ENCODE data around the gene PIGO. TPM values are rescaled to one million over a fixed set of nuclear protein-coding genes. Genes with fewer than 3 reads are reported as not detected.

PIGO gene
- total and polyA plus RNA-seq, 8 donors: 4.3 to 26.2 (median 15.0) TPM

DNA sequence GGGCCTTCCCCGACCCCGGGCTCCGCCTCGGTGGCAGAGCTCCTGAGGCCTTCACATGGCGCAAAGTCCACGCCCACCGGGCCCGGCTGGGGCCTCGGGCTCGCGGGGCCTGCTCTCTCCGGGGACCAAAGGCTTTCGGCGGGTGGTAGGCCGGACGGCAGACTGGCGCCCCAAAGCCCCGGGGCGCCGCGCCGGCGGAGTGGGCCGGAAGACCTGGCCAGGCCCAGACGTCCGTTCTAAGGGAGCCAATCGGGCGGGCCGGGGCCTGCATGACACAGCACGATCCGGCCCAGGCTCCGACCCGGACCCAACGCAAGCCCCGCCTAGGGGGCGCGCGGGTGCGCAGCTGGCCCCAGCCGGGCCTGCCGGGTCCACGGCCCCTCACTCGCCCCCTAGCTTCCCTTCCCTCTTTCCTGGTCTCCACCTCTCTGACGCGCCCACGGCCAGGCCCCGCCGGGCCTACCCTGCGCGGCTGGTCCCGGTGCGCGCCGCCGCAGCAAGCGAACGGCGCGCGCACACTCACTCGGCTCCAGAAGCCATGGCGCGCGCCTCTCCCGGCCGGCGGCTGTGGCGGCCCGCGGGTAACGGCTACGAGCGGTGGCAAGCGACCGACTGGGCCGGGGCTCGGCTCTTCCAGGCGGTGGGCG is 24.5 kb downstream of the PIGO start:
- Histone ChIP-seq H3K36me3 (peaks cover 11 to 47% (median 37%) of the 10 kb centered on the region in 4 donors), H3K9me3 (no peaks in the 10 kb centered on the region), H3K4me3 (peak overlapping the region; percentile 73 to 100 (median 94)), H3K27me3 (no peaks in the 10 kb centered on the region), H3K4me1 (peaks cover 26 to 51% (median 47%) of the 10 kb centered on the region in 4 donors), H3K27ac (peak overlapping the region; percentile 98 to 100 (median 100))
- TF ChIP-seq EP300 (IDR thresholded peaks at IDR 0.05): no peak
- peak in 2 of 3 donors; percentile 70 to 79 for TF ChIP-seq POLR2AphosphoS5 (IDR thresholded peaks at IDR 0.05)
- TF ChIP-seq, protein P1, sequence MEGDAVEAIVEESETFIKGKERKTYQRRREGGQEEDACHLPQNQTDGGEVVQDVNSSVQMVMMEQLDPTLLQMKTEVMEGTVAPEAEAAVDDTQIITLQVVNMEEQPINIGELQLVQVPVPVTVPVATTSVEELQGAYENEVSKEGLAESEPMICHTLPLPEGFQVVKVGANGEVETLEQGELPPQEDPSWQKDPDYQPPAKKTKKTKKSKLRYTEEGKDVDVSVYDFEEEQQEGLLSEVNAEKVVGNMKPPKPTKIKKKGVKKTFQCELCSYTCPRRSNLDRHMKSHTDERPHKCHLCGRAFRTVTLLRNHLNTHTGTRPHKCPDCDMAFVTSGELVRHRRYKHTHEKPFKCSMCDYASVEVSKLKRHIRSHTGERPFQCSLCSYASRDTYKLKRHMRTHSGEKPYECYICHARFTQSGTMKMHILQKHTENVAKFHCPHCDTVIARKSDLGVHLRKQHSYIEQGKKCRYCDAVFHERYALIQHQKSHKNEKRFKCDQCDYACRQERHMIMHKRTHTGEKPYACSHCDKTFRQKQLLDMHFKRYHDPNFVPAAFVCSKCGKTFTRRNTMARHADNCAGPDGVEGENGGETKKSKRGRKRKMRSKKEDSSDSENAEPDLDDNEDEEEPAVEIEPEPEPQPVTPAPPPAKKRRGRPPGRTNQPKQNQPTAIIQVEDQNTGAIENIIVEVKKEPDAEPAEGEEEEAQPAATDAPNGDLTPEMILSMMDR (IDR thresholded peaks at IDR 0.05): peak in 2 of 7 experiments; percentile 18 to 55
- WGBS, 5 donors: 0 to 1% (median 0%) methylated on average over 19 to 79 of the region's 79 CpGs
- intact Hi-C loops (cut with DNase I; ENCODE audit: low total_unique reads): no loop called here
- DNase-seq: peak; percentile 87 to 94

DNA sequence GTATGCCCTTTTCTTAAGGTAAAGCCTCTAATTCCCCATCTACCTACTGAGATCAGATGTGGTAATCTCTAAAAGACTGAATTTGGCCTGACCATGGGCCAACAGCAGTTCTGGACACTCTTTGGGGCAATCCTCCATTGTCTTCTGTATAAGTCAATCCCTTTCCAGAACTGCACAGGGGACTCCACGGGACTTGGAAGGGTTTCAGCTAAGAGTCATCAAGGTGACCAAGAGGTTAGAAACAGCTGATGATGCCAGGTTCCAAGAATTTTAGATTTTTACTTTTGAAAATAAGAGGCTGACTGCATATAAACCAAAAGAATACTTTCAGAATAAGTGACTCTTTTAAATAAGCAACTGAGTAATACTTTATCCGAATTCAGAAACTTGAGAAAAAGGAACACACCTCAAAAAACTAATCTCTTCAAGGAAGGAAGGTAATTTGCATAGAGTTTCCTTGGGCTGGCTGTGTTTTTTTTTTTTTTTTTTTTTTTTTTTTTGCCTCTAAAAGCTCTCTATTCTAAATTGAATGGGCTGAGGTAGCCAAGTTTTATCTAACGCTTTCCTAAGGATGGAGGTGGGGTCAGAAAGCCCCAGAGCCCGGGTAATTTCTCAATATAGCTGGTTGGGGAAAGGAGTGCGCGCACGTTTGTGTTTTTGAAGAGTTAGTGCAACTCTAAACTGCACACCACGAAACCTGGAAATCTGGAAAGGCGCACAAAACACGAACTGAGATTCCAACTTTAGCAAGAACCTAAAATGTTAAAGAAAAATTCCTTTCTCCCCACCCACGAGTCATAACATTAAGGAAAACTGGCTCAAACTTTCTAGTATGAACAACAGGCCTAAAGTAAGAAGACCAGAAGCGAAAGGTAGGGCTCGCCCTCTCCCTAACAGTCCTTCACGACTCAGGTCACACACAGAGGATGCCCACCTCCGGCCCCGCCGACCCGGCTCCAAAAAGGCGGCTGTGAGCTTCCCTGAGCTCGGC is 25.3 kb downstream of the PIGO start:
- peaks cover 26 to 55% (median 47%) of the 10 kb centered on the region in 4 donors for H3K4me1 ChIP-seq
- intact Hi-C loops (cut with DNase I; ENCODE audit: low total_unique reads): no loop called here
- peak overlapping the region; percentile 98 to 100 (median 100) for H3K27ac ChIP-seq
- peaks cover 19 to 47% (median 40%) of the 10 kb centered on the region in 4 donors for H3K36me3 ChIP-seq
- no peaks in the 10 kb centered on the region for H3K9me3 ChIP-seq
- 0 to 1% (median 1%) methylated on average over 20 of the region's 20 CpGs for WGBS, 5 donors
- H3K27me3 ChIP-seq: no peaks in the 10 kb centered on the region
- H3K4me3 ChIP-seq: peak overlapping the region; percentile 73 to 100 (median 94)
- DNase-seq: peak; percentile 30 to 48
- TF ChIP-seq, protein P1 (IDR thresholded peaks at IDR 0.05): no peak
- TF ChIP-seq EP300 (IDR thresholded peaks at IDR 0.05) (no peak), POLR2AphosphoS5 (IDR thresholded peaks at IDR 0.05) (no peak), POLR2A (IDR thresholded peaks at IDR 0.05) (no peak)

DNA sequence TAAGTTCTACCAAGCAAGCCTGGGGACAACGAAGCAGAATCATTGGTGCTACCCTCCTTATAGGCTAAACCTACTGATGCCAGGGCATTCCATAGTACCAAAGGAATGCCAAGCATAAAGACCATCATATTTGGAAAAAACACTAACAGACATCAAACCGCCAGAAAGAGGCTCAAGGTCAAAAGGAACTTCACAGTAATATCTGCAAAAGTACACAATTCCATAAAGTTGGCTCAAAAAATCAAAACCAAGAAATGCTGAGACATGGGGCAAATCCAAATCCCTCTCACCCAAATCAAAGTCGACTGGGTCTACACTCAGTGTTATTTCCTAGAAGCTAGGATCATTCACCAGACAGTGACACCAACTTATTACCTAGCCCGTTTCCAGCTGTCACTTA is 27.4 kb downstream of the PIGO start:
- peak overlapping the region in 1 of 4 donors; percentile 88 for H3K4me3 ChIP-seq
- no peaks in the 10 kb centered on the region for H3K9me3 ChIP-seq
- no peak overlapping the region for H3K27ac ChIP-seq
- TF ChIP-seq POLR2AphosphoS5 (IDR thresholded peaks at IDR 0.05) (no peak), EP300 (IDR thresholded peaks at IDR 0.05) (no peak), POLR2A (IDR thresholded peaks at IDR 0.05) (no peak)
- TF ChIP-seq, protein P1 (IDR thresholded peaks at IDR 0.05): no peak
- intact Hi-C loops (cut with DNase I; ENCODE audit: low total_unique reads): no loop called here
- peaks cover 26 to 55% (median 47%) of the 10 kb centered on the region in 4 donors for H3K4me1 ChIP-seq
- WGBS, 5 donors: 60 to 84% (median 68%) methylated on average over 4 of the region's 4 CpGs
- DNase-seq: no peak
- peaks cover 40 to 47% (median 45%) of the 10 kb centered on the region in 4 donors for H3K36me3 ChIP-seq
- no peaks in the 10 kb centered on the region for H3K27me3 ChIP-seq

DNA sequence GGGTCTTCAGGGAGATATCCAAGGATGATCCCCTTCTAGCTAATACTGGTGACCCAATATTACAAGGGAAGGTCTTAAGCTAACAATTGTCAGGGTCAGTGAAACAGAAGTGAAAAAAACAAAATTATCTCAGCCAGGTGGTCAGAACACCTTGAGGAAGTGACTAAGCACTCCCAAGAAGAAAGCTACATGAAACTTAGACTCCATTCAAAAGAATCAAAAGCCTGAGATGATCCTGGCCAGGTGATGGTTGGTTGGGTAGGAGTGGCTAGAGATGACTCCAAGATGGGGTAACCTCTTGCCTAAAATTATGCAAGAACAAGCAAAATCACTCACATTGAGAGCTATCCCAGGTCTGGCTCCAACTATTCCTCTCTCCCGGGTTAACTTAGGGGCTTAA is 29.3 kb downstream of the PIGO start:
- DNase-seq: no peak
- Histone ChIP-seq H3K4me3 (no peak overlapping the region), H3K27me3 (no peaks in the 10 kb centered on the region), H3K36me3 (peaks cover 60 to 65% (median 63%) of the 10 kb centered on the region in 4 donors), H3K27ac (no peak overlapping the region), H3K9me3 (no peaks in the 10 kb centered on the region), H3K4me1 (peaks cover 26 to 48% (median 42%) of the 10 kb centered on the region in 4 donors)
- intact Hi-C loops (cut with DNase I; ENCODE audit: low total_unique reads): no loop called here
- 90 to 96% (median 93%) methylated on average over 1 of the region's 1 CpG for whole genome bisulfite sequencing, 5 donors
- no peak for TF ChIP-seq POLR2AphosphoS5 (IDR thresholded peaks at IDR 0.05)
- TF ChIP-seq, protein P1 (IDR thresholded peaks at IDR 0.05): no peak
- TF ChIP-seq POLR2A (IDR thresholded peaks at IDR 0.05): no peak
- TF ChIP-seq EP300 (IDR thresholded peaks at IDR 0.05): no peak
